Liver (tissue), 2 donors: Measurements from ENCODE around the gene PI4K2A.

Experiments used
- FOXA1 ChIP-seq: IDR thresholded peaks from 2 replicates; pipeline ENCODE4 v1.6.1; 2016; ENCODE audit warnings: antibody characterized with exemption
- TF ChIP-seq, protein P1 (sequence below): fragments of 150-350 bp; IDR thresholded peaks from 2 replicates; pipeline ENCODE4 v1.5.1; 2017; ENCODE audit warnings: improper control_type of control experiment, low read depth, low read length; ENCODE audit not compliant: missing input control
- donor health status: healthy.

DNA sequence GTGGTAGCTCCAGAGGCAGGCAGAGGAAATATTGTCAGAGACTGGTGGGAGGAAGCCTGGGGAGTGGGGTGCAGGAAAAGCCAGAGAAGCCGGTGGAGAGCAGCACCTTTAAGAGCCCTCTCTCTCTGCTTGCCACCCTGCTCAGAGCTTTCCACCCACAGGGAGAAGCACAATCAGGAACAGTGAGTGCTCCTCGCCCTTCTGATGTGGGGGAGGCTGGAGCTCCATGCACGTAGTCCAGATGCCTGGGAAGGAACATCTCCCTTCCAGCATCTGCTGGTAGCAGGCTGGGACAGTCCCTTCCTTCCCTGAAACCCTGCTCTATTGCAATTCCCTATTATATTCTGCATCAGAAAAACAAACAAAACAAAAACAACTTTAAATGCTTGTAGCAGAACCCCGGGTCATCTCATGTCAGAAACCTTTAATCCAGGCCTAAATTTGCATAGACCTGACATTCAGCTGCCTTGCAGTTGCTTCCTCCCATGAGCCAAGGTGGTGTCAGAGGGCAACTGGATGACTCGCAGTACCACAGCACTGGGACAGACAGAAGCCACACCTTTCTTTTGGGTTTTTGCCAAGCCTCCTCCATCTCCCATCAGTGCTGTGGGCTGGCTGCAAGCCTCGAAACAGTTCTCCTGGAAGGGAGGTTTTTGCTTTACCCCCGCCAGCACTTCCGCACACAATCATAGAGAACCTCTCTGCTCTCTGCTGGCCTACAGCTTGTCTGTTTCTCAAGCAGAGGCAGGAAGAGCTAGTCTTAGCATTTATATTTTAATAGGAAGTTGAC, 33.5 kb downstream of the PI4K2A start:
- no peak for TF ChIP-seq FOXA1
- TF ChIP-seq, protein P1, sequence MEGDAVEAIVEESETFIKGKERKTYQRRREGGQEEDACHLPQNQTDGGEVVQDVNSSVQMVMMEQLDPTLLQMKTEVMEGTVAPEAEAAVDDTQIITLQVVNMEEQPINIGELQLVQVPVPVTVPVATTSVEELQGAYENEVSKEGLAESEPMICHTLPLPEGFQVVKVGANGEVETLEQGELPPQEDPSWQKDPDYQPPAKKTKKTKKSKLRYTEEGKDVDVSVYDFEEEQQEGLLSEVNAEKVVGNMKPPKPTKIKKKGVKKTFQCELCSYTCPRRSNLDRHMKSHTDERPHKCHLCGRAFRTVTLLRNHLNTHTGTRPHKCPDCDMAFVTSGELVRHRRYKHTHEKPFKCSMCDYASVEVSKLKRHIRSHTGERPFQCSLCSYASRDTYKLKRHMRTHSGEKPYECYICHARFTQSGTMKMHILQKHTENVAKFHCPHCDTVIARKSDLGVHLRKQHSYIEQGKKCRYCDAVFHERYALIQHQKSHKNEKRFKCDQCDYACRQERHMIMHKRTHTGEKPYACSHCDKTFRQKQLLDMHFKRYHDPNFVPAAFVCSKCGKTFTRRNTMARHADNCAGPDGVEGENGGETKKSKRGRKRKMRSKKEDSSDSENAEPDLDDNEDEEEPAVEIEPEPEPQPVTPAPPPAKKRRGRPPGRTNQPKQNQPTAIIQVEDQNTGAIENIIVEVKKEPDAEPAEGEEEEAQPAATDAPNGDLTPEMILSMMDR = no peak
